ENCODE results near the gene LIG4.

The LIG4 gene

DNA sequence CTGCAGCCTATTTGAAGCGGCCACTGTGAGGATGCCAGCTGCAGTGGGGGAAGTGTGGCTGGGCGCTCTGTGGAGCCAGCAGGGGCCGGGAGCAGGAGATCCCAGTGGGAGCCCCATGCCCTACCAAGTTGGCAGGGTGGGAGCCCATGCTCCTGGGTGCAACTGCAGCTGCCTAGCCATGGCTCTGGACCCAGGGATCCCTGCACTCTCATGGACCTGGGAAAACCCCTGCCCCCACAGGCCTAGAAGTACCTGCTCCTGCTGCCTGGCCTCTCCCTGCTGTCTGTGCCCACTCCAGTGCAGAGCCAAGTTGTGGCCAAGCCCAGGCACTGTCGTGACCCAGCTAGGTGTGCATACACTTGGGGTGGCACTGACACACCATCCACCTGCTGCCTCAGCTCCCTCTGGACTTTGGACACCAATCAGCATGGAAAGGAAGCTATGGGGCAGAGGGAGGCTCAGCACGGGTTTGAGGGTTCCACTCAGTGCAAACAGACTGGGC is 20.9 kb downstream of the LIG4 start:
- DNase-seq (ENCODE audit: low read depth in 2 of 2), result no peak

- DNase-seq (ENCODE audit: low read depth in 2 of 2), result no peak
Observed at GRCh38 chr13:108193806-108194205, 21.5 kb downstream of the LIG4 start.

- no peak for DNase-seq (ENCODE audit: low read depth in 2 of 2)
Observed at GRCh38 chr13:108190897-108191296, 24.4 kb downstream of the LIG4 start.

DNA sequence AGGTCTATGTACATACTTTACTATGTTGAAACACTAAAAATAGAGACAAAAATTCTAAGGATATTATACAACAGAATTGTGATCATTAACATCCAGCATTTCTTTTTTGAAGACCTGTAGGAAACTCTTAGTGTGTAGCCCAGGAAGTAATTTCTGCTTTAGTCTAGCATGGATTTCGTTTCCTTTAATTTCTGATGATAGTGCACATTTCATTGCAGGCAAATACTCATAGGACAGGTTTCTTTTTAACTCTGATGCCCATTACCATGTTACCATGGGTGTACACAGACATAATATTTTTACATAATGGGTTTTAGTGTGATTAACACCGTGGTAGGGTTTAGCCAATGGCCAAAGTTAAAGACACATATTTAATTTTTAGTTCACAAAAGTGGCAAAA is 27.1 kb downstream of the LIG4 start:
- no peak for DNase-seq (ENCODE audit: low read depth in 2 of 2)

DNA sequence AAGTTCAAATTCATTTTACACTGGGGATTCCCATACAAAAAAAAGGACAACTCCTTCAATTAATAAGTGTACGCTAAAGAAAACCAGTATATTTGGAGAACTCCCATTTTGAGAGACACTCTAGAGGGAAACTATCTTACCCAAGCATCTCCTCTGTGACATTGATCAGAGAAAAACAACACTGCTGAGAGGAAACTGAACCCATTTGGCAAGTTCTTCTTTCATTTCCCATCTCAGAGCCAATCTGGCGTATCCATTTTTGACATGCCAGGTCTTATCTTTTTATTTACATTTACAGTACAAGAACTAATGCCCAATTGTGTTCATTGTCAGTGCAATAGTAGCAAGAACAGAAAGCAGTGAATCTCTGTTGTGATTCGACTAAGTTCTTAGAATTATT is 30.1 kb downstream of the LIG4 start:
- no peak for DNase-seq (ENCODE audit: low read depth in 2 of 2)

DNA sequence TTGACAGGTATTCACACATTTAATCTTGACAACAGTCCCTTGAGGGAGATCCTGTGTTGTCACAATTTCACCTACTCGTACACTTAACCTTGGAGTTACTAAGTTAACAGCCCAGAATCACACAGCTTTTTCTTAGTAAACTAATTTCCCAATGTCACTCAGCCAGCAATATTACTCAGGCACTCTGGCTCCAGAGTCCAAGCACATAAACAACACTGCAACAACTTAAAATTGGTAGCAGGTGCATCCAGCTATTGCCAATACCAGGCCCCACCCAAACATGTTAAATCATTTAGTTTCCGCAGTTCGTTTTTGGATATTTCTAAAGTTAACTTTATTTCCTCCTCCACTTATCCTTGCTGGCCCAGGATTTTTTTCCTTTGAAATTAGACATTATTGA is 32.7 kb downstream of the LIG4 start:
- no peak for DNase-seq (ENCODE audit: low read depth in 2 of 2)

DNA sequence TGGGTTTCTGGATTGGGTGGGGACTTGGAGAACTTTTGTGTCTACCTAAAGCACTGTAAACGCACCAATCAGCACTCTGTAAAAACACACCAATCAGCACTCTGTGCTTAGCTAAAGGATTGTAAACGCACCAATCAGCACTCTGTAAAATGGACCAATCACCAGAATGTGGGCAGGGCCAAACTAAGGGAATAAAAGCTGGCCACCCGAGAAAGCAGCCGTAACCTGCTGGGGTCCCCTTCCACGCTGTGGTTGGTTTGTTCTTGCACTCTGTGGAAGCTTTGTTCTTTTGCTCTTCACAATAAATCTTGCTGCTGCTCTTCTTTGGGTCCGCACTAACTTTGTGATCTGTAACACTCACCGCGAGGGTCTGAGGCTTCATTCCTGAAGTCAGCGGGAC is 37.3 kb downstream of the LIG4 start:
- no peak for DNase-seq (ENCODE audit: low read depth in 2 of 2)

GRCh38 chr13:108176685-108177274 is 38.6 kb downstream of the LIG4 start:
- peak in 1 of 2 donors; percentile 41 for DNase-seq (ENCODE audit: low read depth in 2 of 2)

DNA sequence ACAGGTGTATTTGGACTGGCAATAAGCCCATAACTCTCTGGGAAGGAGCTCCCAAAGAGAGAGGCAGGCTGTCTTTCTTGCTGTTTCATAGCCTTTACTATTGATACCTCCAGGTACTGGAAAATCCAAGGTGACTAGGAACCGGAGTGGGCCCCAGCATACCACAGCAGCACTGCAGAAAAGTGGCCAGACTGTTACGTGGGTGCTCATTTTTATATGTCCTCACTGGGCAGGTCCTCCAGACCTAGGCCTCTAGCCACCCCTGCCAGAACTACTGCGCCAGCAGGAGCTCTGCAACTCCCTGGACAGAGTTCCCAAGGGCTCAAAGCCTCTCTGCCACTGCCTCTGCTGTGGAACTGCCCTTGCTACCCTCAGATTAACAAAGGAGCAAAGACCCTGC is 46.4 kb downstream of the LIG4 start:
- no peak for DNase-seq (ENCODE audit: low read depth in 2 of 2)

GRCh38 chr13:108166078-108166477 is 49.3 kb downstream of the LIG4 start:
- DNase-seq (ENCODE audit: low read depth in 2 of 2), result no peak

- no peak for DNase-seq (ENCODE audit: low read depth in 2 of 2)
Observed at GRCh38 chr13:108158746-108159145, 56.6 kb downstream of the LIG4 start.
